ENCODE measurements around the gene GNAO1. TPM values are rescaled to one million over a fixed set of nuclear protein-coding genes. Genes with fewer than 3 reads are reported as not detected.

Gene GNAO1
- total and polyA plus RNA-seq, 7 donors = 0.69 to 67.0 (median 28.8) TPM

- no peak overlapping the region for H3K4me3 ChIP-seq
- TF ChIP-seq CTCF (IDR thresholded peaks at IDR 0.05) (no peak), EP300 (IDR thresholded peaks at IDR 0.05) (no peak), POLR2AphosphoS5 (IDR thresholded peaks at IDR 0.05) (no peak), POLR2A (IDR thresholded peaks at IDR 0.05) (no peak)
- H3K36me3 ChIP-seq = peaks cover 0 to 51% (median 3%) of the 10 kb centered on the region in 4 donors
- no peak for DNase-seq
- H3K9me3 ChIP-seq = no peaks in the 10 kb centered on the region
- peaks cover 0 to 9% (median 0%) of the 10 kb centered on the region in 4 donors for H3K4me1 ChIP-seq
- no peak overlapping the region for H3K27ac ChIP-seq
- intact Hi-C loops (cut with DNase I) = no loop called here
- no peaks in the 10 kb centered on the region for H3K27me3 ChIP-seq
- 69 to 87% methylated on average over 9 of the region's 9 CpGs for whole genome bisulfite sequencing, 2 donors
Observed at GRCh38 chr16:56329887-56330286, 138.6 kb downstream of the GNAO1 start.

GRCh38 chr16:56330476-56330875 is 139.2 kb downstream of the GNAO1 start:
- Histone ChIP-seq H3K4me1 (peaks cover 0 to 9% (median 0%) of the 10 kb centered on the region in 4 donors), H3K36me3 (peaks cover 0 to 57% (median 8%) of the 10 kb centered on the region in 4 donors), H3K4me3 (no peak overlapping the region), H3K9me3 (no peaks in the 10 kb centered on the region), H3K27me3 (no peaks in the 10 kb centered on the region), H3K27ac (no peak overlapping the region)
- TF ChIP-seq CTCF (IDR thresholded peaks at IDR 0.05) (no peak), POLR2AphosphoS5 (IDR thresholded peaks at IDR 0.05) (no peak), EP300 (IDR thresholded peaks at IDR 0.05) (no peak), POLR2A (IDR thresholded peaks at IDR 0.05) (no peak)
- no peak for DNase-seq
- intact Hi-C loops (cut with DNase I) = no loop called here
- 76 to 85% methylated on average over 4 of the region's 4 CpGs for WGBS, 2 donors

GRCh38 chr16:56331399-56331798 is 140.1 kb downstream of the GNAO1 start:
- no peak for TF ChIP-seq EP300 (IDR thresholded peaks at IDR 0.05)
- no peak for TF ChIP-seq POLR2AphosphoS5 (IDR thresholded peaks at IDR 0.05)
- no peak for TF ChIP-seq POLR2A (IDR thresholded peaks at IDR 0.05)
- no peak for TF ChIP-seq CTCF (IDR thresholded peaks at IDR 0.05)
- Histone ChIP-seq H3K9me3 (no peaks in the 10 kb centered on the region), H3K27ac (no peak overlapping the region), H3K36me3 (peaks cover 0 to 66% (median 13%) of the 10 kb centered on the region in 4 donors), H3K4me1 (peaks cover 0 to 9% (median 0%) of the 10 kb centered on the region in 4 donors), H3K27me3 (no peaks in the 10 kb centered on the region), H3K4me3 (no peak overlapping the region)
- no peak for DNase-seq
- 80 to 88% methylated on average over 11 of the region's 11 CpGs for WGBS, 2 donors
- intact Hi-C loops (cut with DNase I) = no loop called here

- no peak for DNase-seq
- H3K36me3 ChIP-seq = peaks cover 0 to 71% (median 16%) of the 10 kb centered on the region in 4 donors
- TF ChIP-seq EP300 (IDR thresholded peaks at IDR 0.05) = no peak
- no peaks in the 10 kb centered on the region for H3K9me3 ChIP-seq
- H3K4me3 ChIP-seq = no peak overlapping the region
- H3K27ac ChIP-seq = no peak overlapping the region
- intact Hi-C loops (cut with DNase I) = no loop called here
- H3K27me3 ChIP-seq = no peaks in the 10 kb centered on the region
- 55 to 82% methylated on average over 8 of the region's 8 CpGs for WGBS, 2 donors
- H3K4me1 ChIP-seq = peaks cover 0 to 9% (median 0%) of the 10 kb centered on the region in 4 donors
Observed at GRCh38 chr16:56331915-56332314, 140.6 kb downstream of the GNAO1 start.

GRCh38 chr16:56332464-56333079 is 141.3 kb downstream of the GNAO1 start:
- Histone ChIP-seq H3K4me3 (no peak overlapping the region), H3K9me3 (no peaks in the 10 kb centered on the region), H3K4me1 (peaks cover 0 to 9% (median 0%) of the 10 kb centered on the region in 4 donors), H3K36me3 (peaks cover 0 to 78% (median 17%) of the 10 kb centered on the region in 4 donors), H3K27ac (no peak overlapping the region), H3K27me3 (no peaks in the 10 kb centered on the region)
- WGBS, 2 donors = 30 to 63% methylated on average over 16 of the region's 16 CpGs
- DNase-seq = no peak
- intact Hi-C loops (cut with DNase I) = no loop called here
- TF ChIP-seq CTCF (IDR thresholded peaks at IDR 0.05) = no peak
- TF ChIP-seq POLR2AphosphoS5 (IDR thresholded peaks at IDR 0.05) = no peak
- TF ChIP-seq EP300 (IDR thresholded peaks at IDR 0.05) = no peak
- TF ChIP-seq POLR2A (IDR thresholded peaks at IDR 0.05) = no peak
